ENCODE measurements around the gene FAM228B.

Gene FAM228B

GRCh38 chr2:24206714-24207113 is 83.4 kb downstream of the FAM228B start:
- no peak for DNase-seq

GRCh38 chr2:24207359-24207758 is 84.1 kb downstream of the FAM228B start:
- DNase-seq, result no peak

GRCh38 chr2:24208490-24208889 is 85.2 kb downstream of the FAM228B start:
- no peak for DNase-seq

- DNase-seq, result no peak
Measured at GRCh38 chr2:24209389-24210105, 86.3 kb downstream of the FAM228B start.

- no peak for DNase-seq
Measured at GRCh38 chr2:24210106-24210455, 86.8 kb downstream of the FAM228B start.

- DNase-seq, result no peak
Measured at GRCh38 chr2:24210723-24211122, 87.5 kb downstream of the FAM228B start.

GRCh38 chr2:24211408-24211807 is 88.1 kb downstream of the FAM228B start:
- no peak for DNase-seq

- DNase-seq, result no peak
Measured at GRCh38 chr2:24214880-24215279, 91.6 kb downstream of the FAM228B start.

Data from inflammatory macrophage treated with lipopolysaccharide for 4 hours (primary cell).